ENCODE data around the gene MBD4. TPM values are rescaled to one million over a fixed set of nuclear protein-coding genes. Genes with fewer than 3 reads are reported as not detected.
"Not testable (repeated sequence)": the region's sequence is repeated elsewhere in the genome, so short reads cannot be mapped to it uniquely, and the experiment has no call there.

MBD4 gene
- total RNA-seq, 4 donors from 2014 or later, result 11.4 to 38.6 (median 18.8) TPM

- peak overlapping the region in 3 of 4 donors; percentile 24 to 66 (median 42) for H3K27ac ChIP-seq
- no peak for ATAC-seq
- peaks cover 0 to 13% (median 4%) of the 10 kb centered on the region in 3 donors for H3K4me1 ChIP-seq
- TF ChIP-seq EP300 (IDR thresholded peaks at IDR 0.05) (no peak), CTCF (IDR thresholded peaks at IDR 0.05) (no peak), POLR2AphosphoS5 (IDR thresholded peaks at IDR 0.05) (no peak), POLR2A (IDR thresholded peaks at IDR 0.05) (no peak)
- no peaks in the 10 kb centered on the region for H3K9me3 ChIP-seq
- no peaks in the 10 kb centered on the region for H3K27me3 ChIP-seq
- peaks cover 0 to 86% of the 10 kb centered on the region in 2 donors for H3K36me3 ChIP-seq
- no peak overlapping the region for H3K4me3 ChIP-seq
- WGBS, 2 donors (ENCODE audit: low coverage in 1 of 2), result 80 to 83% methylated on average over 2 of the region's 3 CpGs
Measured at GRCh38 chr3:129389572-129389937, 50.2 kb downstream of the MBD4 start.

- H3K36me3 ChIP-seq, result peaks cover 0 to 82% of the 10 kb centered on the region in 2 donors
- H3K27me3 ChIP-seq, H3K4me3 ChIP-seq, H3K9me3 ChIP-seq: not testable (repeated sequence)
- ATAC-seq, result peak; percentile 59
- H3K27ac ChIP-seq, result peak overlapping the region in 3 of 4 donors; percentile 42 to 66 (median 45)
- WGBS, 2 donors (ENCODE audit: low coverage in 1 of 2), result 20 to 60% methylated on average over 1 to 7 of the region's 8 CpGs
- peaks cover 0 to 13% (median 4%) of the 10 kb centered on the region in 3 donors for H3K4me1 ChIP-seq
Measured at GRCh38 chr3:129388791-129389571, 50.8 kb downstream of the MBD4 start.

DNA sequence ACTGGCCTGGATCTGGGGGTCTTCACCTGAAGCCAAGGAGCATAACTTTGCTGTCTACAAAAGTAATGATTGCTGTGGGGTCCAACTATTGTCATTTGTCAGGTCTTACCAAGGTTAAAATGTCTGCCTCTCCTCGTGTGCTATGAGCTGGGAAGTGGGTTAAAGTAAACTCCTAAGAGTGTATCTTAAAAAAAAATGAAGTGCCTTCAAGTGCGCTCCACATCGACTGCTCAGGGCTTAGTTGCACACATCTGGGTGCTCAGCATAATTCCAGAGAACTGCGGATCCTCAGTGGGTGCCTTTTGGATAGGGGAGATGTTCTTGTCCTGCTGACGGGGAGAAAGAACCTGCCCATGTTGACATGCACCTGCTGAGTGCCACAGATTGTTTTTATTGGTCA, 52.3 kb downstream of the MBD4 start:
- WGBS, 2 donors (ENCODE audit: low coverage in 1 of 2), result 81 to 85% methylated on average over 2 to 5 of the region's 5 CpGs
- no peak for ATAC-seq
- H3K36me3 ChIP-seq, result peaks cover 0 to 69% of the 10 kb centered on the region in 2 donors

GRCh38 chr3:129386984-129387383, 52.8 kb downstream of the MBD4 start:
- WGBS, 2 donors (ENCODE audit: low coverage in 1 of 2), result 84 to 93% methylated on average over 5 to 7 of the region's 10 CpGs
- no peak for ATAC-seq
- Histone ChIP-seq H3K36me3 (peaks cover 0 to 68% of the 10 kb centered on the region in 2 donors), H3K27ac (no peak overlapping the region), H3K4me3 (no peak overlapping the region), H3K27me3 (no peaks in the 10 kb centered on the region), H3K4me1 (peaks cover 0 to 7% (median 4%) of the 10 kb centered on the region in 3 donors), H3K9me3 (no peaks in the 10 kb centered on the region)
- no peak for TF ChIP-seq EP300 (IDR thresholded peaks at IDR 0.05)
- TF ChIP-seq POLR2AphosphoS5 (IDR thresholded peaks at IDR 0.05), result no peak
- no peak for TF ChIP-seq POLR2A (IDR thresholded peaks at IDR 0.05)
- TF ChIP-seq CTCF (IDR thresholded peaks at IDR 0.05), result no peak

More for the DNA sequence above, 52.3 kb downstream of the MBD4 start:
- Histone ChIP-seq H3K27me3 (no peaks in the 10 kb centered on the region), H3K4me1 (peaks cover 0 to 7% (median 4%) of the 10 kb centered on the region in 3 donors), H3K9me3 (no peaks in the 10 kb centered on the region), H3K4me3 (no peak overlapping the region), H3K27ac (no peak overlapping the region)
- no peak for TF ChIP-seq EP300 (IDR thresholded peaks at IDR 0.05)
- TF ChIP-seq CTCF (IDR thresholded peaks at IDR 0.05), result no peak
- no peak for TF ChIP-seq POLR2A (IDR thresholded peaks at IDR 0.05)
- TF ChIP-seq POLR2AphosphoS5 (IDR thresholded peaks at IDR 0.05), result no peak

- H3K27ac ChIP-seq, ATAC-seq, H3K4me3 ChIP-seq, H3K27me3 ChIP-seq, H3K9me3 ChIP-seq, H3K4me1 ChIP-seq: not testable (repeated sequence)
- H3K36me3 ChIP-seq, result peaks cover 0 to 53% of the 10 kb centered on the region in 2 donors
- WGBS, 2 donors (ENCODE audit: low coverage in 1 of 2), result 83% methylated on average over 3 of the region's 8 CpGs; no CpG with 5 or more reads in 1 of the 2 donors
Measured at GRCh38 chr3:129385507-129385906, 54.2 kb downstream of the MBD4 start.
